GM21786 (cell line): ENCODE measurements around the gene TSNAX.
"Not testable (repeated sequence)": the region's sequence is repeated elsewhere in the genome, so short reads cannot be mapped to it uniquely, and the experiment has no call there.

Experiments used
- ATAC-seq: cut with Tn5 transposase; IDR thresholded peaks from one replicate; pipeline ENCODE4 v1.9.1; 2021; ENCODE audit not compliant: unreplicated experiment

The TSNAX gene

GRCh38 chr1:231528172-231529029, at the start of gene TSNAX:
TSS of gene TSNAX (plus strand) at chr1:231528669. CDS start at chr1:231528811, 142 bp downstream.
- peak; percentile 94 for ATAC-seq

GRCh38 chr1:231478811-231479210, 49.7 kb upstream of the TSNAX start:
- ATAC-seq: no peak

- no peak for ATAC-seq
Measured at GRCh38 chr1:231480008-231480407, 48.5 kb upstream of the TSNAX start.

- ATAC-seq: no peak
Measured at GRCh38 chr1:231481289-231481688, 47.2 kb upstream of the TSNAX start.

- no peak for ATAC-seq
Measured at GRCh38 chr1:231485029-231485784, 43.3 kb upstream of the TSNAX start.

- ATAC-seq: no peak
Measured at GRCh38 chr1:231487019-231487418, 41.5 kb upstream of the TSNAX start.

- ATAC-seq: no peak
Measured at GRCh38 chr1:231487910-231488309, 40.6 kb upstream of the TSNAX start.

- ATAC-seq: no peak
Measured at GRCh38 chr1:231493421-231494185, 34.9 kb upstream of the TSNAX start.

- ATAC-seq: no peak
Measured at GRCh38 chr1:231494439-231495110, 33.9 kb upstream of the TSNAX start.

GRCh38 chr1:231497629-231498152, 30.8 kb upstream of the TSNAX start:
- ATAC-seq: no peak

- ATAC-seq: no peak
Measured at GRCh38 chr1:231499148-231499763, 29.2 kb upstream of the TSNAX start.

- ATAC-seq: no peak
Measured at GRCh38 chr1:231500666-231501065, 27.8 kb upstream of the TSNAX start.

- ATAC-seq: not testable (repeated sequence)
Measured at GRCh38 chr1:231503168-231503567, 25.3 kb upstream of the TSNAX start.

- peak; percentile 65 for ATAC-seq
Measured at GRCh38 chr1:231507476-231508355, 20.8 kb upstream of the TSNAX start.

GRCh38 chr1:231508497-231508896, 20.0 kb upstream of the TSNAX start:
- ATAC-seq: no peak

- no peak for ATAC-seq
Measured at GRCh38 chr1:231508941-231509340, 19.5 kb upstream of the TSNAX start.

- ATAC-seq: peak; percentile 62
Measured at GRCh38 chr1:231512147-231512698, 16.2 kb upstream of the TSNAX start.

GRCh38 chr1:231515748-231516147, 12.7 kb upstream of the TSNAX start:
- peak; percentile 51 for ATAC-seq

GRCh38 chr1:231517076-231517475, 11.4 kb upstream of the TSNAX start:
- ATAC-seq: no peak
